ENCODE data around the gene CAMTA1.
"Not testable (repeated sequence)": the region's sequence is repeated elsewhere in the genome, so short reads cannot be mapped to it uniquely, and the experiment has no call there.

Gene CAMTA1

DNA sequence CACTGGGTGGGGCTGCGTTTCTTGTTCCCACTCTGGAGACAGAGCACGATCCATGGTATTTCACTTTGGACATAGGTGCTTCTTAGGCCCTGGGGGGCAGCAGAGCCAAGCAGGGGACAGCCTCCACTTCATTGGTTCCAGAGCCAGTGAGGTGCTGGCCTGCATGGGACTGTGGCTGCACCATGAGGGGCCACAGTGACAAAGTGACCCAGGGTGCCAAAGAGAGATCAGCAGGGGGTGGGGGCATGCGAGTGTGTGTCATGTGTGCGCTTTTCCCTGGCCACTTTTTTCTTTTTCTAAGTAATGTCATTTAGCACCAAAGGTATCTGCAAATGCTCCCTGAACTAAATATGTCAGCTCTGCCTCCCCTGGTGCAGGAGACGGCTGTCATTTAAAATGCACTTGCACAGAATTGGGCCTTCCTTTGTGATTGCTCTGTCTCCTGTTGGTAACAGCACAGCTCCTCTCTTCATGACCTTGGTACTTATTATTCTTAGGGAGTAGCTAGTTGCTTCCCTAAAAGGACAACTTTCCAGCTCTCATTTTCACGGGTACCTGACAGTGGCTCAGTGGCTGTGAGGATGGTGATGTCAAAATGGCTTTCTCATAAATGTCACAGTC lies 910.4 kb downstream of the CAMTA1 start:
- DNase-seq (no peak), ATAC-seq (no peak)

DNA sequence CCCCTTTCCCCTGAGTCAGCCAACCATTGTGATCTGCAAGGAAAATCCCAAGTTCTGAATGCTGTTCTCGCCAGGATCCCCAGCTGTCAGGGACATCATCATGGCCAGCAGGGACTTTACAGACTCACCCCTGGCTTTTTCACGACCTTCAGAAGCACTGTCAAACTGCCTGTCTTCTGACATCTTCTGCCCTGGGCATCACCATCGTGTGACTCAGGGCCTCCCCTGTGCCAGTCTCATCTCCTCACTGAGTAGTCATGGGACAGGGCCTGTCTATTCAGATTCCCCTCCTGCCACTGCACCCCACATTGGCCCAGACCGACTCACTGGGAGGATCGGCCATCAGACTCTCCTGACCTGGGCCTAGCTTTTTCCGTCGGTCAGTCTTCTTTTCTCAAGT lies 913.4 kb downstream of the CAMTA1 start:
- DNase-seq (no peak), ATAC-seq (peak; percentile 67)

DNA sequence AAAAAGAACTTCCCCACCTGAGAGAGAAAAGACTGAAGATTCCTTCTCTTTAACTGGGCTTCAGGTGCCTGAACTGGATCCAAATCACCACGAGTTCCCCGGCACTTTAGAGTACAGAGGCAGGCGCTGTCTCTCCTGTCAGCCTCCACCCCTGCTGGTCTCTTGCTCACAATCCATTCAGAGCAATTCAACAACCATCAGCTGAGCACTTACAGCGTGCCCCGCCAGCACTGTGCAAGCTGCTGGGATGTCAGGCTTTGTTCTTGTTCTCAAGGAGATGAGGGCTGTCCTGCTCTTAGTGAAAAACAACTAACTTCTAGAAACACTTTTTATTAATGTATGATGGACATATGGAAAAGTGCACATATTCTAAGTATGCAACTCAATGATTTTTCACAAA lies 917.1 kb downstream of the CAMTA1 start:
- DNase-seq (no peak), ATAC-seq (no peak)

DNA sequence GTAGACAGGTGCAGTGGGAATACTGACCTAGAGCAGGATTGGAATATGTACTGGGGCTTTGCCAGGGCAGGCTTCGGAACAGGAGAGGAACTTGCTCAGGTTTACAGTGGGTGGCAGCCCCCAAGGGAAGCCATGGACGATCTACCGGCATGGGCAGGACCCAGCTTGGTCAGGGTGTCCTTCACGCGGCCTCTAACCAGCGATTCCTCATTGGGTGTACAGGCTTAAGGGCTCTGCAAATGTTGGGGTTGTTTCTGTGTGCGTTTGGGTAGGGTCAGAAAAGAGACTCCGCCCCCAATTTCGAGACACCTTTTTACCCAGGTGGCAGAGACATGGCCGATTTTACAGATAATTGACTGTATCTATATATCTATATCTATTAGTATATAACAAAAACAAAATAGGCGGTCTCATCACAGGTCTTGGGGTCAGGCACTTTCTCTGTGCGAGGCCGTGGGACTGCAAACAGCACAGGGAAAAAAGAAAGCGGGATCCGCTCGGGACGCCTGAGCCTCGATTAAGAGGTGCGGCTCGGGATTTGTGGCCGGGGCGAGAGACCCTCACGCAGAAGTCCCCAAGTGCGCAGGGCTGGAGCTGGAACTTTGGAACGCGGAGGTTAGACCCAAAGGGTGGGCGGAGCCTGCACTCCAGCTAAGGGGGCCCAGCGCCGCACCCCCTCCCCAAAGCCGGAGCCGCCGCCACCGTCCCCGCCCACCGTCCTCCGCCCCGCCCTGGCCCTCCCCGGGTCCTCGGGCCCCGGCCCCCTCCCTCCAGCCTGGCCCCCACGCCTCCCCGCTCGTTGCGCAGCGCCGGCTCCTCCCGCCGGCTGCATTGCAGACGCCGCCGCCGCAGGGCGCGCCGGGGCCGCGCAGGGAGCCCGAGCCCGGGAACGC lies 918.3 kb downstream of the CAMTA1 start:
- DNase-seq (peak; percentile 24), ATAC-seq (no peak)

- ATAC-seq (peak; percentile 96), DNase-seq (peak; percentile 94)
Observed at GRCh38 chr1:7704214-7705047, 919.2 kb downstream of the CAMTA1 start.

DNA sequence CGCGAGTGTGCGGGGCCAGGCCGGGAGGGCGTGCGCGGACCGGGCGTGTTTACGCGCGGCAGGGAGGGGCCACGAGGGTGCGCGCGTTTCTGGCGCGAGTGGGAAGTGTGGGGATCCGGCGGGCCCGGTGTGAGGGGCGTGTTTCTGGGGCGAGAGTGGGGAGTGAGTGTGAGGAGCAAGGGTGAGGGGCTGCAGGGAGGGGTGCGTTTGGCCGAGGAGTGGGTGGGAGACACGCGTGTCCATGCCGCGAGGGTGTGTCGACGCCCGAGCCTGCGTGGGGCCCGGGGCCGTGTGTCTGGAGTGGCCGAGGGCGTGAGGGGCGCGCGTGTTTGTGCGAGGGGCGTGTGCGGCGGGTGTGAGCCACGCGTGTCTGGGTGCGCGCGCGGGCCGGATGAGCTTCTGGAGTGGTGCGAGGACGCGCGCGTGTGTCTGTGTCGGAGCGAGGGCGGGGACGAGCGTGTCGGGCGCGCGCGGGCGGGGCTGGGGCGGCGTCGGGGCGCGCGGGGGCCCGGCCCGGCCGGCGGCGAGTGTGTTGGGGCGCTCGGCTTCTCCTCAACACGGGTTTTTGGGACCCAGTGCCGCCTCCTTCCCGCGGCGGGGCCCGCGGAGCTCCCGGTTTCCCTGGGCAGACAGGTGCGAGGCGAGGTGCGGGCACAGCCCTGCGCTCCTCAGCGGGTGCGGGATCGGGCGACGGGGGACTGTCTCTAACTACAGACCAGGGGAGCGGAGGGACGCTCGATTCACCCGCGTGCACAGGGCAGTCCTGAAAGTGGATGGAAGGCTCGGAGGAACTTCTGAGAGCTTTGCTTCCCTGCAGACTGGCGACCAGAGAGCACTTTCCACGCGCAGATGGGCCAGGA lies 920.0 kb downstream of the CAMTA1 start:
- no peak for ATAC-seq
- peak; percentile 20 for DNase-seq

- DNase-seq (no peak), ATAC-seq (no peak)
Observed at GRCh38 chr1:7705908-7706216, 920.6 kb downstream of the CAMTA1 start.

- peak; percentile 7 for ATAC-seq
- DNase-seq: no peak
Observed at GRCh38 chr1:7707527-7707926, 922.3 kb downstream of the CAMTA1 start.

GRCh38 chr1:7708065-7708464 lies 922.8 kb downstream of the CAMTA1 start:
- ATAC-seq, DNase-seq: not testable (repeated sequence)

- ATAC-seq (no peak), DNase-seq (no peak)
Observed at GRCh38 chr1:7710859-7711258, 925.6 kb downstream of the CAMTA1 start.

DNA sequence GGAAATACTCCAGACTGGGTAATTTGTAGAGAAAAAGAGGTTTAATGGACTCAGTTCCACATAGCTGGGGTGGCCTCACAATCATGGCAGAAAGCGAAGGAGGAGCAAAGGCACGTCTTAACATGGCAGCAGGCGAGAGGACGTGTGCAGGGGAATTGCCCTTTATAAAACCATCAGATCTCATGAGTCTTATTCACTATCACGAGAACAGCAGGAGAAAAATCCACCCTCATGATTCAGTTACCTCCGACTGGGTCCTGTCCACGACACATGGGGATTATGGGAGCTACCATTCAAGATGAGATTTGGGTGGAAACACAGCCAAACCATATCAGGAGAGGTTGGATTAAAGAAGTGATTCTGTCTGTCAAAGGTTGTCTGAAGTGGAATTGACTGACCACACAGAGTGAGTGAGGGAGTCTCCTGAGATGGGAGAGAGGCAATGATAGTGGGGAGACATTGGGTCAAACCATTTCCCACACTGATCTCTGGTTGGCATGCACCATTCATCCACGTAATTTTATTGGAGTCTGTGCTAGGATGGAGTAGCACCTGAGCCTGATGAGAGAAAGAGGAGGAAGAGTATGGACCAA lies 927.6 kb downstream of the CAMTA1 start:
- ATAC-seq: no peak
- DNase-seq: no peak

DNA sequence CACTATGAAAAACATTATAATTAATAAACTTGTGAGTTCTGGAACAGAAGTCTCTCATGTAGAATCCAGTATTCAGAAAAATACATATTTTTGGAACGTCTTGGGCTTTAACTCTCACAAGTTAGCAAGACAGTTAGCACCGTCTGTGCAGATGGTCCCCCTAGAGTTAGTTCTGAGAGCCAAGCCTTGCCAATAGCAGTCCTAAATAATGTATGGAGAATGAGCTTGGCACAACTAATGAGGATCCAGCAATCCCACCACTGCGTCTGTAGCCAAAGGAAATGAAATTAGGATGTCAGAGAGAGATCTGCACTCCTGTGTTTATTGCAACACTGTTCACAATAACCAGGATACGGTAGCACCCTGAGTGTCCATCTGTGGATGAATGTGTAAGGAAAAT lies 931.3 kb downstream of the CAMTA1 start:
- DNase-seq (no peak), ATAC-seq (no peak)

- ATAC-seq (no peak), DNase-seq (no peak)
Observed at GRCh38 chr1:7717748-7718368, 932.6 kb downstream of the CAMTA1 start.

DNA sequence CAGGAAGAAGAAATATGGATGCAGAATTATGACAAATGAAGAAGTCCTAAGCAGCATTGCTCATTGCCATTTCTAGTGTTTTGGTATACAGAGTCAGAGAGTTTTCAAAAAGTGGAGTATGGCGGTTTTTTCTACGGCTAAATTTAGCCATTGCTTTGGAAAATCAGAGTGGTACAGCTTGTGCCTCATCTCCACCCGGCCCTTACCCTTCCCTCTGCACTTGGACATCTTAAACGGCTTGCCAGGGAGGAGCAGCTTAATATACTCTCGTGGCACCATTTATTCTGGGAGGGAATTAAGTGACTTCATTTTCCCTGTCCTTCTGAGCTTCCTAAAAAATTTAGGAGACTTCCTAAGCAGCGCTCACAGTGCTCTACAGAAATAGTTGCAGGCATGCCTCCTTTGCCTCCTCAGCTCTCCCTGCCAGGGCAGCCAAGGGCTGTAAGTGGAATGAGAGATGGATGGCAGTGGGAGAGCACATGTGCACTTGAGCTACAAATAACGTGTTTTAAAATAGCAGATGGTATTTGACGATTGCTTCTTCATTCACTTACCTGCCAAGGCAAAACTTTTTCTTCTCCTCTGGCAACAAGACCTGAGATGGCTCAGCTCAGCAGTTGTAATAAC lies 934.3 kb downstream of the CAMTA1 start:
- ATAC-seq: no peak

GRCh38 chr1:7721940-7722669 lies 936.9 kb downstream of the CAMTA1 start:
- DNase-seq: no peak
- no peak for ATAC-seq

More for the DNA sequence above, 934.3 kb downstream of the CAMTA1 start:
- DNase-seq: no peak

- DNase-seq (no peak), ATAC-seq (no peak)
Observed at GRCh38 chr1:7722670-7723012, 937.4 kb downstream of the CAMTA1 start.

DNA sequence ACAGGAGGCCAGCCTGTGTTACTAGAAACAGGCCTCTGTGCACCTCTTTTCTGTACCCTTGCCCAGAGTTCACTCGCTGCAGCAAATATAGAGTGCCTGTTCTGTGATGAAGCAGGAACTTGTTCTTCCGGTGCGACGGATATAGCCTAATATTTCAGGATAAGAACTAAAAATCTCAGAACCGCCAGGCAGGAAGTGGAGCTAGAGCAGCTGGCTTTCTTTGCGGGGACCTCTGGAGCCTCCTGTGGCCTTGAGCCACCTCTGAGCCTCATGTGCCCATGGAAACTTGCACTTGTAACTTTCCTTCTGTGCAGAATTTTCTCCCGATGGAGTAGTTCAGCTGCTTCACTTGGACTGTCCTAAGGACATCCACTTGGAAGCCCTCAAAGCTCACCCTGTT lies 941.4 kb downstream of the CAMTA1 start:
- no peak for ATAC-seq
- DNase-seq: no peak

GRCh38 chr1:7727809-7728471 lies 942.7 kb downstream of the CAMTA1 start:
- ATAC-seq (no peak), DNase-seq (no peak)

- DNase-seq (no peak), ATAC-seq (no peak)
Observed at GRCh38 chr1:7729761-7730160, 944.5 kb downstream of the CAMTA1 start.
